Mesendoderm (in vitro differentiated cells): ENCODE measurements around the gene SV2B.

Experiments
- DNase-seq: peaks from one replicate; pipeline ENCODE4 v3.0.0; 2013
- H2AK5ac ChIP-seq: 2 replicates; pipeline ENCODE4 v1.6.1; 2013; ENCODE audit warnings: low read length, inconsistent platforms
- H2BK120ac ChIP-seq: 2 replicates; pipeline ENCODE4 v1.6.1; 2013; ENCODE audit warnings: low read depth, mild to moderate bottlenecking, low read length, moderate library complexity, mixed read lengths
- H2BK15ac ChIP-seq: replicated peaks from 2 replicates; pipeline ENCODE4 v1.6.1; 2013; ENCODE audit warnings: low read depth, mild to moderate bottlenecking, moderate library complexity
- H2BK5ac ChIP-seq: 2 replicates; pipeline ENCODE4 v1.6.1; 2013; ENCODE audit warnings: low read length, inconsistent platforms
- H3K18ac ChIP-seq: 2 replicates; pipeline ENCODE4 v1.6.1; 2013; ENCODE audit warnings: mild to moderate bottlenecking, low read length, mixed read lengths
- H3K23ac ChIP-seq: one replicate; pipeline ENCODE4 v1.6.1; 2013; ENCODE audit warnings: low read length
- H3K27ac ChIP-seq: 2 replicates; pipeline ENCODE4 v1.5.1; 2013; ENCODE audit warnings: low read depth, mild to moderate bottlenecking, inconsistent platforms, low read length, moderate library complexity
- H3K27me3 ChIP-seq: 2 replicates; pipeline ENCODE4 v1.6.1; 2013; ENCODE audit warnings: low read length, control low read depth, mild to moderate bottlenecking, inconsistent platforms; ENCODE audit not compliant: insufficient read depth, poor library complexity
- H3K36me3 ChIP-seq: 2 replicates; pipeline ENCODE4 v1.6.1; 2013; ENCODE audit warnings: low read length, inconsistent platforms; ENCODE audit not compliant: control insufficient read depth, insufficient read depth
- H3K4ac ChIP-seq: one replicate; pipeline ENCODE4 v1.6.1; 2013; ENCODE audit warnings: low read depth, mild to moderate bottlenecking, low read length, moderate library complexity
- H3K4me1 ChIP-seq: 2 replicates; pipeline ENCODE4 v1.6.1; 2013; ENCODE audit warnings: low read depth, low read length, inconsistent platforms; ENCODE audit not compliant: control insufficient read depth
- H3K4me2 ChIP-seq: 2 replicates; pipeline ENCODE4 v1.6.1; 2013; ENCODE audit warnings: low read length
- H3K4me3 ChIP-seq: 2 replicates; pipeline ENCODE4 v1.5.1; 2013; ENCODE audit warnings: mild to moderate bottlenecking, low read length
- H3K56ac ChIP-seq: one replicate; pipeline ENCODE4 v1.6.1; 2013; ENCODE audit warnings: low read length
- H3K79me1 ChIP-seq: 2 replicates; pipeline ENCODE4 v1.6.1; 2013; ENCODE audit warnings: low read length, inconsistent platforms
- H3K79me2 ChIP-seq: 2 replicates; pipeline ENCODE4 v1.6.1; 2013; ENCODE audit warnings: mild to moderate bottlenecking, low read length; ENCODE audit not compliant: control insufficient read depth, insufficient read depth
- H3K9ac ChIP-seq: 2 replicates; pipeline ENCODE4 v1.6.1; 2013; ENCODE audit warnings: low read length, inconsistent platforms
- H4K5ac ChIP-seq: one replicate; pipeline ENCODE4 v1.6.1; 2013; ENCODE audit warnings: low read length
- H4K8ac ChIP-seq: one replicate; pipeline ENCODE4 v1.6.1; 2013; ENCODE audit warnings: low read depth, mild to moderate bottlenecking, control low read depth, low read length, moderate library complexity
- WGBS: extraction: QIAGEN DNeasy Blood & Tissue Kit; methylation state at CpG from one replicate; pipeline ENCODE4 v1.1.7; 2013; ENCODE audit warnings: low lambda C conversion rate, missing lambda C conversion rate; ENCODE audit not compliant: insufficient coverage; ENCODE audit errors: extremely low coverage; 5-methylcytosine and 5-hydroxymethylcytosine counted together

SV2B gene

GRCh38 chr15:91061997-91062396 lies 38.1 kb upstream of the SV2B start:
- H4K5ac ChIP-seq, result no peak overlapping the region
- H3K27ac ChIP-seq, result no peak overlapping the region
- no peak overlapping the region for H3K4me3 ChIP-seq
- H3K27me3 ChIP-seq, result no peaks in the 10 kb centered on the region
- no peak overlapping the region for H3K4ac ChIP-seq
- no peaks in the 10 kb centered on the region for H3K79me2 ChIP-seq
- no peak overlapping the region for H2AK5ac ChIP-seq
- WGBS, result no CpG with 5 or more reads among the region's 5 CpGs
- H4K8ac ChIP-seq, result no peak overlapping the region
- H2BK15ac ChIP-seq, result no peak overlapping the region
- no peak overlapping the region for H3K23ac ChIP-seq
- H3K36me3 ChIP-seq, result no peaks in the 10 kb centered on the region
- no peak overlapping the region for H2BK5ac ChIP-seq
- H3K9ac ChIP-seq, result no peak overlapping the region
- H3K18ac ChIP-seq, result no peak overlapping the region
- no peak overlapping the region for H3K56ac ChIP-seq
- no peaks in the 10 kb centered on the region for H3K79me1 ChIP-seq
- H3K4me2 ChIP-seq, result no peak overlapping the region
- H3K4me1 ChIP-seq, result no peaks in the 10 kb centered on the region
- no peak for DNase-seq
- no peak overlapping the region for H2BK120ac ChIP-seq

- Histone ChIP-seq H3K9ac (no peak overlapping the region), H3K4ac (no peak overlapping the region), H3K18ac (no peak overlapping the region), H3K4me2 (no peak overlapping the region), H3K27me3 (no peaks in the 10 kb centered on the region), H3K79me1 (no peaks in the 10 kb centered on the region), H3K4me3 (no peak overlapping the region), H3K27ac (no peak overlapping the region), H2AK5ac (no peak overlapping the region), H3K4me1 (no peaks in the 10 kb centered on the region), H3K56ac (no peak overlapping the region), H2BK15ac (no peak overlapping the region), H4K8ac (no peak overlapping the region), H3K23ac (no peak overlapping the region), H2BK5ac (no peak overlapping the region), H4K5ac (no peak overlapping the region), H3K36me3 (no peaks in the 10 kb centered on the region), H2BK120ac (no peak overlapping the region), H3K79me2 (no peaks in the 10 kb centered on the region)
- whole genome bisulfite sequencing, result no CpG with 5 or more reads among the region's 2 CpGs
- no peak for DNase-seq
Observed at GRCh38 chr15:91065505-91065904, 34.6 kb upstream of the SV2B start.

- Histone ChIP-seq H3K79me1 (no peaks in the 10 kb centered on the region), H3K79me2 (no peaks in the 10 kb centered on the region), H2AK5ac (no peak overlapping the region), H3K4me1 (no peaks in the 10 kb centered on the region), H3K4ac (no peak overlapping the region), H2BK120ac (no peak overlapping the region), H3K9ac (no peak overlapping the region), H3K4me2 (no peak overlapping the region), H3K18ac (no peak overlapping the region), H3K4me3 (no peak overlapping the region), H2BK15ac (no peak overlapping the region), H3K36me3 (no peaks in the 10 kb centered on the region), H3K56ac (no peak overlapping the region), H3K27ac (no peak overlapping the region), H3K27me3 (no peaks in the 10 kb centered on the region), H4K5ac (no peak overlapping the region), H4K8ac (no peak overlapping the region), H3K23ac (no peak overlapping the region), H2BK5ac (no peak overlapping the region)
- no CpG with 5 or more reads among the region's 2 CpGs for WGBS
- DNase-seq, result no peak
Observed at GRCh38 chr15:91067036-91067435, 33.0 kb upstream of the SV2B start.

- Histone ChIP-seq H3K18ac (no peak overlapping the region), H3K4me2 (no peak overlapping the region), H2AK5ac (no peak overlapping the region), H3K56ac (no peak overlapping the region), H3K27ac (no peak overlapping the region), H4K8ac (no peak overlapping the region), H3K79me1 (no peaks in the 10 kb centered on the region), H3K23ac (no peak overlapping the region), H3K79me2 (no peaks in the 10 kb centered on the region), H3K9ac (no peak overlapping the region), H3K4me3 (no peak overlapping the region), H3K36me3 (no peaks in the 10 kb centered on the region), H2BK120ac (no peak overlapping the region), H2BK5ac (no peak overlapping the region), H3K27me3 (no peaks in the 10 kb centered on the region), H3K4ac (no peak overlapping the region), H3K4me1 (no peaks in the 10 kb centered on the region), H2BK15ac (no peak overlapping the region), H4K5ac (no peak overlapping the region)
- no peak for DNase-seq
- WGBS, result no CpG with 5 or more reads among the region's 2 CpGs
Observed at GRCh38 chr15:91068436-91068835, 31.6 kb upstream of the SV2B start.

- Histone ChIP-seq H3K79me2 (no peaks in the 10 kb centered on the region), H3K18ac (no peak overlapping the region), H3K56ac (no peak overlapping the region), H3K4ac (no peak overlapping the region), H3K27ac (no peak overlapping the region), H3K4me2 (no peak overlapping the region), H3K4me1 (no peaks in the 10 kb centered on the region), H3K27me3 (no peaks in the 10 kb centered on the region), H3K9ac (no peak overlapping the region), H2BK15ac (no peak overlapping the region), H2AK5ac (no peak overlapping the region), H2BK5ac (no peak overlapping the region), H3K4me3 (no peak overlapping the region), H2BK120ac (no peak overlapping the region), H4K5ac (no peak overlapping the region), H3K36me3 (no peaks in the 10 kb centered on the region), H4K8ac (no peak overlapping the region), H3K79me1 (no peaks in the 10 kb centered on the region), H3K23ac (no peak overlapping the region)
- WGBS, result no CpG with 5 or more reads among the region's 3 CpGs
- DNase-seq, result peak; percentile 3
Observed at GRCh38 chr15:91068966-91069365, 31.1 kb upstream of the SV2B start.

- DNase-seq, result peak; percentile 7
- H2AK5ac ChIP-seq, result no peak overlapping the region
- no peak overlapping the region for H3K23ac ChIP-seq
- H3K27ac ChIP-seq, result no peak overlapping the region
- no peaks in the 10 kb centered on the region for H3K27me3 ChIP-seq
- H2BK5ac ChIP-seq, result no peak overlapping the region
- H3K36me3 ChIP-seq, result no peaks in the 10 kb centered on the region
- WGBS, result no CpG with 5 or more reads among the region's 8 CpGs
- no peak overlapping the region for H3K9ac ChIP-seq
- H3K79me2 ChIP-seq, result no peaks in the 10 kb centered on the region
- H4K5ac ChIP-seq, result no peak overlapping the region
- H3K4me3 ChIP-seq, result no peak overlapping the region
- H3K79me1 ChIP-seq, result no peaks in the 10 kb centered on the region
- H3K4me1 ChIP-seq, result no peaks in the 10 kb centered on the region
- no peak overlapping the region for H3K4me2 ChIP-seq
- no peak overlapping the region for H3K56ac ChIP-seq
- H2BK15ac ChIP-seq, result no peak overlapping the region
- H3K18ac ChIP-seq, result no peak overlapping the region
- H4K8ac ChIP-seq, result no peak overlapping the region
- H2BK120ac ChIP-seq, result no peak overlapping the region
- no peak overlapping the region for H3K4ac ChIP-seq
Observed at GRCh38 chr15:91070872-91071271, 29.2 kb upstream of the SV2B start.
